Heart right ventricle (tissue), 16 donors: ENCODE measurements around the gene MEF2C. TPM values are rescaled to one million over a fixed set of nuclear protein-coding genes. Genes with fewer than 3 reads are reported as not detected.
A peak's percentile ranks its signal among the peaks of the same experiment; 100 is the strongest.

ENCODE experiments used
- ATAC-seq, 8 donors: fragments of 200-7000 bp; cut with Tn5 transposase; one replicate each; pipeline ENCODE4 v1.9.1; 2020; ENCODE audit warnings: mild to moderate bottlenecking in 8 of 8, moderate library complexity in 8 of 8, moderate number of reproducible peaks in 1 of 8
- DNase-seq, 2 donors: peaks; one replicate each; pipeline ENCODE4 v3.0.0-alpha.2; 2020
- H3K27ac ChIP-seq, 10 donors: fragments of 200-600 bp; sonication (generic) in 2 of 10; one replicate each; pipeline versions ENCODE4 v1.5.0 to v1.8.0; 2020 to 2022; ENCODE audit warnings: mild to moderate bottlenecking in 3 of 10
- H3K27me3 ChIP-seq, 7 donors: fragments of 200-600 bp; one replicate each; pipeline ENCODE4 v1.8.0; 2021 to 2022; ENCODE audit warnings: mild to moderate bottlenecking in 2 of 7
- H3K36me3 ChIP-seq, 9 donors: fragments of 200-600 bp; sonication (generic) in 1 of 9; one replicate each; pipeline versions ENCODE4 v1.5.0 to v1.8.0; 2020 to 2022; ENCODE audit warnings: mild to moderate bottlenecking in 2 of 9
- H3K4me1 ChIP-seq, 9 donors: fragments of 200-600 bp; sonication (generic) in 1 of 9; one replicate each; pipeline versions ENCODE4 v1.5.0 to v1.8.0; 2020 to 2022; ENCODE audit warnings: mild to moderate bottlenecking in 4 of 9
- H3K4me3 ChIP-seq, 10 donors: fragments of 200-600 bp; sonication (generic) in 2 of 10; one replicate each; pipeline versions ENCODE4 v1.5.0 to v1.8.0; 2020 to 2022; ENCODE audit warnings: mild to moderate bottlenecking in 7 of 10, moderate library complexity in 2 of 10
- H3K9me3 ChIP-seq, 11 donors: fragments of 200-600 bp in 10 of 11; sonication (generic) in 2 of 11; one replicate each; pipeline versions ENCODE4 v1.5.0 to v1.8.0; 2013 to 2022; ENCODE audit warnings: mild to moderate bottlenecking in 2 of 11, control low read depth in 1 of 11, moderate library complexity in 1 of 11
- CTCF ChIP-seq, 9 donors: fragments of 200-600 bp; sonication (generic) in 2 of 9; IDR thresholded peaks; one replicate each; pipeline versions ENCODE4 v1.5.0 to v1.8.0; 2021 to 2022; ENCODE audit warnings: antibody characterized with exemption in 9 of 9, mild to moderate bottlenecking in 5 of 9, moderate library complexity in 1 of 9
- WGBS, 2 donors: extraction: QIAGEN DNeasy Blood & Tissue Kit; methylation state at CpG; one replicate each; pipeline ENCODE4 v1.1.7; 2013; ENCODE audit warnings: inconsistent platforms in 1 of 2; 5-methylcytosine and 5-hydroxymethylcytosine counted together
- intact Hi-C, 10 donors: fragments of 100-400 bp; cut with DNase I; formaldehyde crosslinking; loops; one replicate each; pipeline versions ENCODE4 v1.11.1 to v1.14.2; 2022
- polyA plus RNA-seq, 2 donors: library from polyadenylated mRNA; stranded (reverse); fragments of 200-250 nt; gene quantifications; one replicate each; pipeline ENCODE4 v1.2.3, GENCODE V29; 2013
- total RNA-seq, 10 donors: library from RNA; stranded (reverse); fragmentation: NEBNext Ultra II Directional in 3 of 10; extraction: Animal tissue kit (Norgen Biotek cat#: 25700) in 3 of 10; gene quantifications; one replicate each; pipeline versions ENCODE4 v1.2.1 to v1.2.4, GENCODE V29; 2021 to 2023
- donor health status: Arrhythmogenic right ventricular cardiomyopathy.
- donor health status: ischemic (EF 13 %, LVEDD 7.1; RV severe dilation, severe dysfunction).
- donor health status: healthy with polysubstance abuse.
- donor health status: DM: no; HTN: yes; CAD: no.
- donor health status: DM: no; HTN: no; CAD: no.
- donor health status: ischemic (EF 25% LVEDD 6.9; RV normal size, moderate dysfunction).
- donor health status: ischemic (EF 25% LVEDD 5.7; RV mildly dilated, moderate dysfunction).
- donor health status: healthy.
- donor health status: DM: yes; HTN: yes; CAD: no.
- donor health status: Ischemic cardiomyopathy.
- donor health status: ischemic (EF 35%, LVEDD 5.7; RV mildly dilated, moderate dysfunction).
- donor health status: nonischemic (EF 11% LVEDD 7.7; RV severe dilation, severe dysfunction).
- donor health status: DM: yes; HTN: yes; CAD: no.
- donor health status: PGD.
- donor health status: ischemic (EF 29% LVEDD 5.4; RV normal size, mild dysfunction).
- donor health status: nonischemic (EF 23%, LVEDD 6.1; RV moderate dilation, normal function).

The MEF2C gene
- total and polyA plus RNA-seq, 12 donors, result 11.2 to 88.7 (median 66.3) TPM

GRCh38 chr5:88729829-88730182 lies 153.2 kb downstream of the MEF2C start:
- TF ChIP-seq CTCF (IDR thresholded peaks at IDR 0.05), result no peak

GRCh38 chr5:88729084-88729828 lies 153.7 kb downstream of the MEF2C start:
- TF ChIP-seq CTCF (IDR thresholded peaks at IDR 0.05), result peak; percentile 72 to 90 (median 87)
- 77 to 83% methylated on average over 5 of the region's 5 CpGs for WGBS, 2 donors
- peak overlapping the region in 1 of 10 donors; percentile 1 for H3K27ac ChIP-seq
- peaks cover 0 to 73% (median 27%) of the 10 kb centered on the region in 9 donors for H3K36me3 ChIP-seq
- DNase-seq (peak in 1 of 2 donors; percentile 77), ATAC-seq (peak; percentile 75 to 84 (median 80))
- no peaks in the 10 kb centered on the region for H3K27me3 ChIP-seq
- intact Hi-C loops, result loop anchor here in 9 of 10 donors (2.0 to 10.0 kb wide), 8 partner anchors 1453 to 1676 kb away; partner anchors contain the start of gene CETN3 (in 1 of the 9)
- H3K4me1 ChIP-seq, result peaks cover 0 to 59% (median 23%) of the 10 kb centered on the region in 9 donors
- H3K9me3 ChIP-seq, result no peaks in the 10 kb centered on the region
- H3K4me3 ChIP-seq, result no peak overlapping the region

More at GRCh38 chr5:88729829-88730182, 153.2 kb downstream of the MEF2C start:
- H3K9me3 ChIP-seq, result no peaks in the 10 kb centered on the region
- peak overlapping the region in 6 of 10 donors; percentile 16 to 80 (median 46) for H3K27ac ChIP-seq
- no peak overlapping the region for H3K4me3 ChIP-seq
- no peaks in the 10 kb centered on the region for H3K27me3 ChIP-seq
- DNase-seq, result no peak
- no peak for ATAC-seq
- WGBS, 2 donors, result 5 to 7% methylated on average over 1 of the region's 1 CpG
- H3K4me1 ChIP-seq, result peaks cover 0 to 57% (median 28%) of the 10 kb centered on the region in 9 donors
- intact Hi-C loops, result loop anchor here in 9 of 10 donors (2.0 to 10.0 kb wide), 17 partner anchors 57 to 1675 kb away; partner anchors contain the start of genes MEF2C (in 4 of the 9) and CETN3 (in 2 of the 9)
- peaks cover 0 to 67% (median 27%) of the 10 kb centered on the region in 9 donors for H3K36me3 ChIP-seq

DNA sequence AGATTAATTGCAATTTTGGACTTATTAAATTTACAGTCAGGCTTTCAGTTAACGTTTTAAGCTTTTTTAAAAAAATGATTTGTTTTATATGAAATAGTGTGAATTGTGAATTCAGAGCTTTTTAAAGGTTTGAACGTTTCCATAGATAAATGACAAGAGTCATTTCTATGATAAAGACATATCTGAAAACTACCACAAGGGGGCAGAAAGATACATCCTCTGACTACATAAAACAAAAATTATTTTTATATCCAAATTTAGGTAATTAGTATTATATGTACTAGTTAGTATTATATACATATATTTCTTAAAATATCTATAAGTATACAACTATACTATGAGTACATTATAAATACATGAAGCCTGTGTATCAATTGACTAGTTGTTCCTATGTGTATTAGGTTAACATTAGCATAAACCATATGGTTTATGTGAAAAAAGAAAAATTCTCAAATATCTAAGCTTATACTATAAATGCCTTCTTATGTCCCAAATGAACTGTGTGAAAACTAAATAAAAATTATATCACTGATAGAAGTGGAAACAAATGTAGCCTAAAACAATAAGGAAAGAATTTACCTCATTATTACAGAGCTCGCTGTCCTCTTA lies 155.2 kb downstream of the MEF2C start:
- Histone ChIP-seq H3K27me3 (no peaks in the 10 kb centered on the region), H3K36me3 (peaks cover 0 to 87% (median 35%) of the 10 kb centered on the region in 9 donors), H3K4me1 (peaks cover 0 to 49% (median 15%) of the 10 kb centered on the region in 9 donors), H3K4me3 (no peak overlapping the region), H3K9me3 (no peaks in the 10 kb centered on the region), H3K27ac (no peak overlapping the region)
- intact Hi-C loops, result loop anchor here in 9 of 10 donors (2.0 to 10.0 kb wide), 8 partner anchors 1454 to 1677 kb away; partner anchors contain the start of gene CETN3 (in 1 of the 9)
- peak; percentile 21 to 81 (median 66) for TF ChIP-seq CTCF (IDR thresholded peaks at IDR 0.05)
- 36 to 41% methylated on average over 3 of the region's 3 CpGs for WGBS, 2 donors
- DNase-seq, result no peak
- ATAC-seq, result no peak

DNA sequence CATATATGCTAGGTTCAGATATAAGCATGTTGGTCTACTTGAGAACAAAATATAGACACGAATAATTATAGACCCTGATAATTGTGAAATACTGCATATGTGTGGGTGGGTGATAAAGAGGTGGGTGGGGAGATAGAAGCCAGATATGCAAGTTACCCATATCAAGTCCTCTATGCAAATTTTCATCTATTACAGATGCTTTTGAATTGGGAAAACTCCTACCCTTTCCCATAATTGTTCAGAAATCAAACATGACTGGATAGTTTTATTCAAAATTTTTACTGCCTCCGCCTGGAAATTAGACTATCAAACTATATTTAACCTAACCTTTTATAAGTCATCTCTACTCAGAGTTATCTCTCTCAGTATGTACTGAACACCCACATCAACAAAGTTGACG lies 157.5 kb downstream of the MEF2C start:
- WGBS, 2 donors, result 70 to 74% methylated on average over 3 of the region's 3 CpGs
- H3K9me3 ChIP-seq, result no peaks in the 10 kb centered on the region
- H3K4me3 ChIP-seq, result no peak overlapping the region
- H3K36me3 ChIP-seq, result peaks cover 0 to 95% (median 44%) of the 10 kb centered on the region in 9 donors
- no peak for DNase-seq
- H3K4me1 ChIP-seq, result peaks cover 0 to 26% (median 7%) of the 10 kb centered on the region in 9 donors
- no peak for TF ChIP-seq CTCF (IDR thresholded peaks at IDR 0.05)
- intact Hi-C loops, result loop anchor here in 8 of 10 donors (5.0 to 10.0 kb wide), 7 partner anchors 1457 to 1679 kb away; partner anchors contain the start of gene CETN3 (in 1 of the 8)
- no peaks in the 10 kb centered on the region for H3K27me3 ChIP-seq
- no peak for ATAC-seq
- H3K27ac ChIP-seq, result no peak overlapping the region
